Stimulated activated CD8-positive, alpha-beta memory T cell treated with anti-CD3 and anti-CD28 coated beads, Interleukin-2, amount 100 ng/mL, for 48 hours (primary cell): ENCODE data around the gene FAXC.
A peak's percentile ranks its signal among the peaks of the same experiment; 100 is the strongest.
"Not testable (repeated sequence)": the region's sequence is repeated elsewhere in the genome, so short reads cannot be mapped to it uniquely, and the experiment has no call there.

Experiments
- DNase-seq, 2 donors: peaks; one replicate each; pipeline ENCODE4 v3.0.0-alpha.2; 2020; ENCODE audit warnings: low read depth in 2 of 2

FAXC gene

DNA sequence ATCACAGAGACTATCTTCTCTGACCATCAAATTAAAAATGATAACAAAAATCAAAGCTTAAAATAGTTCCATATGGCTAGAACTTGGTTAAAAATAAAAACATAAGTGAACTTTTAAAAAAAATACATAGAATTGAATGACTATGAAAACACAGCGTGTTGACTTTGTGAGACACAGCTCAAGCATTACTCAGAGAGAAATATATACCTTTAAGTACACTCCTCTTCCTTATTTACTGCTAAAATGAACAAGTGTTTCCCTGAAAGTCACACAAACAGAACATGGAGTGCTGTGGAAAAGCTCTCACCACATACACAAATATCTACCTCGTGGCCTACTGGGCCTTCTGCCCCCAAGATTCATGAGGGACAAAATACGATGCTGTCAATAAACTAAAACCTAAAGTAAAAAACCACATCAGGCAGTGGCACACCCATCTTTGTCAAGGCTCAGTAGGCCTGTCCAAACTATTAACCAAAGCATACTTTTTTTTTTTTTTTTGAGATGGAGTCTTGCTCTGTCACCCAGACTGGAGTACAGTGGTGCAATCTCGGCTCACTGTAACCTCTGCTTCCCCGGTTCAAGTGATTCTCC is 7.5 kb downstream of the FAXC start:
- DNase-seq, result no peak

DNA sequence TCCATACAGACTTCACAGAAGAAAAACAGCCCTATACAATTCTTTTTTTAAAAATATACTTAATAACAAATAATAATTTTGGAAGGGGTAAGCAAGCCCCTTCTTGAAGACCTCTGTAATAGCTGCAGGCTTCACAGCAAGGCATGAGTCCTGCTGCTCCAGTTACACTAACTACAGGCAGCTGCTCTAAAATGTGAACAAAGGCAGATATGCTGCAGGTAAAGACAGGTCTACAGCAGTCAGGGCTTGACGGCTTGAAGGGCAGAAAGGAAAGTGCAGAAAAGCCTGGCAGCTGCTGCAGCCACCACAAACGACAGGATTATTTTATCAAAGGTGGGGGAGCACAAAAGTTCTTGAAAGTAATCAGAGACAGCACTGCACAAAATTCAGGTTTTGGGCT is 11.3 kb downstream of the FAXC start:
- DNase-seq, result no peak

DNA sequence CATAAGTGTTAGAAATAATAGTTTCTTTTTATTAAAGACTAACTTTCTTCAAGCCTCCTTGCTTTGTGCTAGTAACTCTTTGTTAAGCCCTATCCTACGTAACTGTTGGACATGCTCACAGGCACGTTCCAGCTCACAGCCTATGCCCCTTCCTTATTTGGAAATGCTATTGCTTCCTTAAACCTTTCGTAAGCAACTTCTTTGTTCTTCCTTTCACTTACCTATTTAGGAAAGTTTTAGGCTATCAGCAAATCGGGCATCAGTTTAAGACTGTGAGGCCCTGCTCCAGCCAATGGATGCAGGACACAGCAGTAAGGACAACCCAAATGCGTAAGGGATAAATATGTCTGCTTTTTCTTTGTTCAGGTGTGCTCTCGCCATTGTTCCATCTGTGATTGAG is 14.2 kb downstream of the FAXC start:
- not testable (repeated sequence) for DNase-seq

DNA sequence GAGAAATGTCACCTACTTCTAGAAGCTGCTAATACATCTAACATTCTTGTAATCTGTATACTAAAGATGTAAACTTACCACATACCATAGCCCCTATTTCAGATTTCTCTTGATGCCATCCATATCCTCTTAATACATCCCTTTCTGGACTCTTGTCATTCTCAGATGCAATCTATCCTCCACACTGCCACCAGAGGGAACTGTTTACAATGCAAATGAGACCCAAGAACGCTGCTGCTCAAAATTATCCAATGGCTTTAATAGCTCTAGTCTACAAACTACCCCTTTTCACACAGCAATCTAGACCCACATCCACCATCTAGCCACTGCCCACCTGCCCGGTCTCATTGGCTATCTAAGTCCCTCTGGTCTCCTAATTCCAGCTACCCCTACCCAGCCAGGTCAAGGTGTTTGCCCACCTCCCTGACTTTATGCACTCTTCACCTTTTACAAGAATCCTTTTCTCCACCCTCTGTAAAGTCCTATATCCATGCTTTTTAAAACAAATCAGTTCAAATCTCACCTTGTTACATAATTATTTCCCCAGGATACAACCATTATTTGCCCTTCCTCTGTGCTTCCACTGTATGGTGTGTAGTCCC is 14.8 kb downstream of the FAXC start:
- DNase-seq, result no peak

DNA sequence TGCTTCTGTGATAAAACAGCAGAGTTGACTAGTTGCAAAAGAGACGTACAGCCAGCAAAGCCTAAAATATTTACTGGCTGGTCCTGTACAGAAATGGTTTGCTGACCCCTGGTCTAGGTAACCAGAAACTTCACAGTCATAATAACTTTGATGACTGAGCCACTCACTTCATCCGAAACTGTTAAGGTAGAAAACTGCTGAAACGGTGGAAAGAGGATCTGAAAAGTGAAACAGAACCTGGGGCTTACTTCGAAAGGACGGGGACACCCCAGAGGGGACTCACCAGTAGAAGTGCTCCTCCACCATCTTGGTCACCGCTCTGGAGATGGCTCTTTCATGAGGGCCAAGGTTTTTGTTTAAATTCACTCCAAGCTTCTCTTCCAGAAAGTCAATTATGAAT is 16.4 kb downstream of the FAXC start:
- DNase-seq, result no peak

- no peak for DNase-seq
These were observed 17.9 kb downstream of the FAXC start for GRCh38 chr6:99331531-99331930.

DNA sequence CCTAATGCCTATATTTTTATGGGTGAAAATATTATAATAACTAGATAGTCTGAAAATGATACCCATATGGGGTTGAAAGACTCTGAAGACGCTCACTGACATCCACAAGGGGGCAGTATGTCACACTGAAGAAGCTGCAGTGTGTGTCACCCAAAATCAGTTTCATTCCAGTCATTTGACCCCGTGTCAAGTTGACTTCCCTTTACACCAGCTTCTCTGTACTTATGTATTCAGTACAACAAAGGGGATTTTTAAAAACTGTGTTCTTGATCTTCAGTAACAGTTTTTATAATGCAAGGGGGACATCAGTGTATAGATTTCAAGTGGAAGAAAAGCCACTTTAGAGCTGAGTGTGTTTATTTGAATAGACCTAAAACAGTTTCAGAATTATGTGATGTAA is 19.3 kb downstream of the FAXC start:
- DNase-seq, result peak; percentile 30 to 41

DNA sequence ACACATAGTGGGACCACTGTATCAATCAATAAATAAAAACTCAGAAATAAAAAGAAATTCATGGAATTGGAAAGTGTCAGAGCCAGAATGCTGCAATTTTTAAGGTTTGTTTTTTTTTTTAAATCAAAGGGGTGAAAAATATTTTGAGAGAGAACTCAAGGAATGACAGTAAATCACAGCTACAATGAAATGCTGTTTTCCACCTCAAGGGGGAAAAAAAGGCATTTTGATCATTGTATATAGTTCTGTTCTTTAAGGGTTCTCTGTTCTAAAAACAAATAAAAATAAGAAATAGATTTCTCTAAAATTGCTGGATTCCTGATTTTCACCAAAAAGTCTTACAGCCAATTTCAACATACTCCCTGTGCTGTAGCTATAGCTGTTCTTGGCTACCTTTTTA is 24.5 kb downstream of the FAXC start:
- no peak for DNase-seq

GRCh38 chr6:99318566-99318965 is 30.9 kb downstream of the FAXC start:
- DNase-seq, result no peak

GRCh38 chr6:99312354-99312753 is 37.1 kb downstream of the FAXC start:
- DNase-seq, result no peak

GRCh38 chr6:99310553-99310952 is 38.9 kb downstream of the FAXC start:
- no peak for DNase-seq

GRCh38 chr6:99309557-99309956 is 39.9 kb downstream of the FAXC start:
- DNase-seq, result no peak

DNA sequence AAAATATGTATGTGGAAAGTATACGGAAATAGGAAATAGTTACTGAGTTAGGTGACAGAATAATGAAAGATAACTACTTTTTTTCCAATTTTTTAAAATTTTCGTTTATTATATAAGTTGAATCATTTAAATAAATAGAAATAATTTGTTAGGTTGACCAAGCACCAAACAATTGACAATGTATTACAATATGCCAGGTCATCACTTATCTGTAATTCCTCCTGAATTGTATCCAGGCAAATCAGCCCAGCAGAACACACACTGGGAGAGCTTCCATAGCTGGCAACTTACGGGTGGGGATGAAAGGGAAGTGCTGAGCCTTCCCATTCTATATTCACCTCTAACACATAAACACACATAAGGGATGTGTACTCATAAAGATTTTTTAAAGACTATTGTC is 40.7 kb downstream of the FAXC start:
- no peak for DNase-seq

- DNase-seq, result no peak
These were observed 42.1 kb downstream of the FAXC start for GRCh38 chr6:99307295-99307907.

GRCh38 chr6:99306341-99306740 is 43.1 kb downstream of the FAXC start:
- DNase-seq, result no peak

DNA sequence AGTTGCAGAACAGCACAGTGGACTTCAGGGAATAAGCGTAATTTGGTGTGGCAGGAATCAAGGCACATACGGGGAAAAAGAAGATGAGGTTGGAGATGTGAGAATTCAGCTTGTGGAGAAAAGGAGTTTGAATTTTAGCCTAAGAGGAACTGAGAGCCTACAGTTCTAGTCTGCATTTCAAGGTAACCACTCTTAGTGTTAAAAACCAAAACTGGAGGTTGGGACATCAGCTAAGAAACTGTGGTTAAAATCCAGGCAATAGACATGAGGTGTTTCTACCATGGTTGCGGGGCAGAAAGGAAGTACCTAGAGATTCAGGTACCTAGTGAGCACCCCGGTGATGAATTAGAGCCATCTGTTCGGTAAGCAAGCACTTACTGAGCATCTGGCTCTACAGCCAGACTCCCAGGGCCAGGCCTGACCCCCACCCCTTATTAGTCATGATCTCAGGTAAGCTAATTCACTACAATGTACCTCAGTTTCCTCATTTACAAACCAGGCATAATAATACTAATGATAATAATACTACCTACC is 44.4 kb downstream of the FAXC start:
- DNase-seq, result no peak

DNA sequence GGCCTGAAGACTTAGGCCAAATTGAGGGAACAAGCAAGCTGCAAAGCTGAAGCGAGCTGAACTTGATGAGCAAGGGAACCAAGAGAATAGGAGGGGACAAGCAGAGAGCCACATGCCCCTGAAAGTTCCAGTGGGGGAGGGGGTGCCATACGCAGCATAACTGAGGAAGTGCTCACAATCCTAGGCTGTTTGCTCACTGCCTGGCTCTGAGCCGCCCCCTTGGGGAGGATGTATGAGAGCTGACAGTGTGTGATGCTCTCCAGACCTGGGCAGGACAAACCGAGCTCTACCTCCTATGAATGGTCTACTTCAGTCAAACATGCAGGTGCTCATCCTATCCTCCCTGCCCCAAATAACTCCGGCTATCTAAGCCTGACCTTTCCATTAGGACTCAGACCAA is 52.1 kb downstream of the FAXC start:
- no peak for DNase-seq

DNA sequence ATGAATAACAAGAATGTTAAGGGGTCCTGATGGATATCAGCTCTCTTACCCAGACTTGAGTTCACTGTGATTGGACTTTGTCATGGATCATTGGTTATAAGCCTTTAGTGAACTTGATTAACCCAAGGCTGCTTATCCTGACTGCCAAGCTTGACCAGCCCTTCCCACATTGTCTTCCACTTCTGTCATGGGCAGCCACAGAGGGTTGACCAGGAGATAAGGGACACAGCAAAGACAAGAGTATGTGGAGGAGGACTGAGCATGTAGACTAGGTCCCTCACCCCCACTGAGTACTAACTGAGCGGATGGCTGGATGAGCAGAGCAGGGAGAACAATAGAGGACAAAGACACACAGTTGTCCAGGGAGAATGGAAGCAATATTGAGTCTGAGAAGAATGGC is 52.5 kb downstream of the FAXC start:
- no peak for DNase-seq

GRCh38 chr6:99296261-99296660 is 53.2 kb downstream of the FAXC start:
- no peak for DNase-seq

DNA sequence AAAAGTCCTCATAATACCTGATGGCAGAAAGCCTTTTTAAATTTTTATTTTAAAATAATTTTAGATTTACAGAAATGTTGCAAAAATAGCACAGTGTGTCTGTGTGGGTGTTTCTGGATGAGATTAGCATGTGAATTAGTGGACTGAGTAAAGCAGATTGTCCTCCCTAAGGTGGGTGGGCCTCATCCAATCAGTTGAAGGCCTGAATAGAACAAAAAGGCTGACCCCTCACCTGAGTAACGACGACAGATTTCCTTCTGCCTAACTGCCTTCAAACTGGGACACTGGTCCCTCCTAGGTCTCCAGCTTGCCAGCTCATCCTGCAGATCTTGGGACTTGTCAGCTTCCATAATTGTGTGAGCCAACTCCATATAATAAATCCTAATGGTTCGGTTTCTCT is 54.2 kb downstream of the FAXC start:
- no peak for DNase-seq

DNA sequence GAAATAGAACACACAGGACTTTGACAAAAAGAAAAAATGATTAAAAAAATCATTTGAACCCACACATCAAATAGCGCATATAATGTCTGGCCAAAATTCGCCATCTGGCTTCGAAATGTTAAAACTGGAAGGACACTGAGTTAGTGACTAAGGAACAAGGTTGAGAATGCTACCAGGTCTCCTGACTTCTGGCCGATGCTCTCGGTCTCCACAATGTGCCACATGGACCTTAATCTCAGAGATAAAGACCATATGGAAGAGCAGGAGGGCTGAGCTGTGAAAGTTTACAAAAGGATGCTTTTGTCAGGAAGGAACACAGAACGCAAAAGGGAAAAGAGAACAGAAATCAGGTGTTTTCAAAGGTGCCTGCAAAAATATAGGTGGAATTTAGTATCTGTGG is 54.7 kb downstream of the FAXC start:
- no peak for DNase-seq

GRCh38 chr6:99289701-99290100 is 59.8 kb downstream of the FAXC start:
- no peak for DNase-seq

GRCh38 chr6:99288668-99289067 is 60.8 kb downstream of the FAXC start:
- no peak for DNase-seq
